ENCODE results near the gene C3. TPM values are rescaled to one million over a fixed set of nuclear protein-coding genes. Genes with fewer than 3 reads are reported as not detected.

C3 gene
- total RNA-seq, 4 donors from 2014 or later = 393 to 1,020 (median 677) TPM

- intact Hi-C loops (cut with DNase I) = no loop called here
- 86% methylated on average over 3 of the region's 3 CpGs for WGBS
- H3K4me3 ChIP-seq = no peak overlapping the region
- no peaks in the 10 kb centered on the region for H3K9me3 ChIP-seq
- H3K4me1 ChIP-seq = peaks cover 0 to 12% (median 4%) of the 10 kb centered on the region in 4 donors
- H3K36me3 ChIP-seq = peaks cover 0 to 8% (median 7%) of the 10 kb centered on the region in 4 donors
- DNase-seq (ENCODE audit: extremely low spot score) = no peak
- H3K27me3 ChIP-seq = peaks cover 0 to 66% (median 5%) of the 10 kb centered on the region in 4 donors
- H3K27ac ChIP-seq (replicated peaks in 1 of 4) = no peak overlapping the region
- TF ChIP-seq POLR2A (IDR thresholded peaks at IDR 0.05; ENCODE audit: low read depth) = no peak
- no peak for TF ChIP-seq EP300 (IDR thresholded peaks at IDR 0.05)
- no peak for TF ChIP-seq POLR2AphosphoS5 (IDR thresholded peaks at IDR 0.05)
- TF ChIP-seq, protein P1, sequence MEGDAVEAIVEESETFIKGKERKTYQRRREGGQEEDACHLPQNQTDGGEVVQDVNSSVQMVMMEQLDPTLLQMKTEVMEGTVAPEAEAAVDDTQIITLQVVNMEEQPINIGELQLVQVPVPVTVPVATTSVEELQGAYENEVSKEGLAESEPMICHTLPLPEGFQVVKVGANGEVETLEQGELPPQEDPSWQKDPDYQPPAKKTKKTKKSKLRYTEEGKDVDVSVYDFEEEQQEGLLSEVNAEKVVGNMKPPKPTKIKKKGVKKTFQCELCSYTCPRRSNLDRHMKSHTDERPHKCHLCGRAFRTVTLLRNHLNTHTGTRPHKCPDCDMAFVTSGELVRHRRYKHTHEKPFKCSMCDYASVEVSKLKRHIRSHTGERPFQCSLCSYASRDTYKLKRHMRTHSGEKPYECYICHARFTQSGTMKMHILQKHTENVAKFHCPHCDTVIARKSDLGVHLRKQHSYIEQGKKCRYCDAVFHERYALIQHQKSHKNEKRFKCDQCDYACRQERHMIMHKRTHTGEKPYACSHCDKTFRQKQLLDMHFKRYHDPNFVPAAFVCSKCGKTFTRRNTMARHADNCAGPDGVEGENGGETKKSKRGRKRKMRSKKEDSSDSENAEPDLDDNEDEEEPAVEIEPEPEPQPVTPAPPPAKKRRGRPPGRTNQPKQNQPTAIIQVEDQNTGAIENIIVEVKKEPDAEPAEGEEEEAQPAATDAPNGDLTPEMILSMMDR (IDR thresholded peaks at IDR 0.05) = no peak
These were observed 12.1 kb downstream of the C3 start for GRCh38 chr19:6708346-6708745.

DNA sequence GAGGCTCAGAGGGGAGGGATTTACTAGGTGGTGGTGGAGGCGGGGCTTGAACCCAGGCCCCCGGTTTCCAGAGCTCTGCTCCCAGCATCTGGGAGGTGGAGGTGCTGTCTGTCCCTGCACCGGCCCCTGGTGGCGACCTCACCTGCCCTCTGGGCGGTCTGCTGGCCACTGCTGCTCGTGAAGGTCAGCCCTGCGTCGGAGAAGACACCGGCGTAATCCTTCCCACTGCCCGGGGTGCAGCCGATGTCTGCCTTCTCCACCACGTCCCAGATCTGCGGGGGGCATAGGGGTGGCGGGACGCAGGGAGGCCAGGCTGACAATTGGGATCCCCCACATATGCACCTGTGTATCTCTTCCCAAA is 12.8 kb downstream of the C3 start:
- Histone ChIP-seq H3K27me3 (peaks cover 0 to 59% (median 5%) of the 10 kb centered on the region in 4 donors), H3K4me3 (no peak overlapping the region), H3K9me3 (no peaks in the 10 kb centered on the region), H3K4me1 (peaks cover 0 to 12% (median 4%) of the 10 kb centered on the region in 4 donors), H3K27ac (replicated peaks in 1 of 4) (no peak overlapping the region), H3K36me3 (peaks cover 0 to 8% (median 7%) of the 10 kb centered on the region in 4 donors)
- DNase-seq (ENCODE audit: extremely low spot score) = no peak
- 71% methylated on average over 16 of the region's 16 CpGs for WGBS
- intact Hi-C loops (cut with DNase I) = no loop called here
- TF ChIP-seq, protein P1 (IDR thresholded peaks at IDR 0.05) = no peak
- TF ChIP-seq EP300 (IDR thresholded peaks at IDR 0.05) = no peak
- TF ChIP-seq POLR2A (IDR thresholded peaks at IDR 0.05; ENCODE audit: low read depth) = no peak
- TF ChIP-seq POLR2AphosphoS5 (IDR thresholded peaks at IDR 0.05) = no peak

- H3K27me3 ChIP-seq = peaks cover 0 to 59% (median 5%) of the 10 kb centered on the region in 4 donors
- H3K9me3 ChIP-seq = no peaks in the 10 kb centered on the region
- H3K27ac ChIP-seq (replicated peaks in 1 of 4) = no peak overlapping the region
- H3K4me3 ChIP-seq = no peak overlapping the region
- 85% methylated on average over 14 of the region's 44 CpGs for WGBS
- H3K4me1 ChIP-seq = peaks cover 0 to 12% (median 4%) of the 10 kb centered on the region in 4 donors
- no peak for TF ChIP-seq POLR2AphosphoS5 (IDR thresholded peaks at IDR 0.05)
- TF ChIP-seq EP300 (IDR thresholded peaks at IDR 0.05) = no peak
- TF ChIP-seq POLR2A (IDR thresholded peaks at IDR 0.05; ENCODE audit: low read depth) = no peak
- TF ChIP-seq, protein P1 (IDR thresholded peaks at IDR 0.05) = no peak
- peaks cover 0 to 12% (median 8%) of the 10 kb centered on the region in 4 donors for H3K36me3 ChIP-seq
- DNase-seq (ENCODE audit: extremely low spot score) = no peak
- intact Hi-C loops (cut with DNase I) = no loop called here
These were observed 13.3 kb downstream of the C3 start for GRCh38 chr19:6707011-6707657.

GRCh38 chr19:6706633-6706958 is 13.9 kb downstream of the C3 start:
- no peak for DNase-seq (ENCODE audit: extremely low spot score)
- no peak for TF ChIP-seq EP300 (IDR thresholded peaks at IDR 0.05)
- TF ChIP-seq POLR2A (IDR thresholded peaks at IDR 0.05; ENCODE audit: low read depth) = no peak
- TF ChIP-seq, protein P1 (IDR thresholded peaks at IDR 0.05) = no peak
- TF ChIP-seq POLR2AphosphoS5 (IDR thresholded peaks at IDR 0.05) = no peak
- no peak overlapping the region for H3K4me3 ChIP-seq
- no peaks in the 10 kb centered on the region for H3K9me3 ChIP-seq
- no peak overlapping the region for H3K27ac ChIP-seq (replicated peaks in 1 of 4)
- H3K36me3 ChIP-seq = peaks cover 0 to 12% (median 8%) of the 10 kb centered on the region in 4 donors
- H3K4me1 ChIP-seq = peaks cover 0 to 9% (median 4%) of the 10 kb centered on the region in 4 donors
- intact Hi-C loops (cut with DNase I) = no loop called here
- WGBS = 43% methylated on average over 3 of the region's 3 CpGs
- H3K27me3 ChIP-seq = peaks cover 0 to 58% (median 5%) of the 10 kb centered on the region in 4 donors

Data from esophagus muscularis mucosa (tissue), 4 donors.